HG03558 (cell line): ENCODE measurements around the gene DVL1.

ENCODE experiments used
- ATAC-seq: cut with Tn5 transposase; IDR thresholded peaks from one replicate; pipeline ENCODE4 v1.9.1; 2021; ENCODE audit warnings: moderate number of reproducible peaks; ENCODE audit not compliant: unreplicated experiment; ENCODE audit errors: extremely low read depth

DVL1 gene

DNA sequence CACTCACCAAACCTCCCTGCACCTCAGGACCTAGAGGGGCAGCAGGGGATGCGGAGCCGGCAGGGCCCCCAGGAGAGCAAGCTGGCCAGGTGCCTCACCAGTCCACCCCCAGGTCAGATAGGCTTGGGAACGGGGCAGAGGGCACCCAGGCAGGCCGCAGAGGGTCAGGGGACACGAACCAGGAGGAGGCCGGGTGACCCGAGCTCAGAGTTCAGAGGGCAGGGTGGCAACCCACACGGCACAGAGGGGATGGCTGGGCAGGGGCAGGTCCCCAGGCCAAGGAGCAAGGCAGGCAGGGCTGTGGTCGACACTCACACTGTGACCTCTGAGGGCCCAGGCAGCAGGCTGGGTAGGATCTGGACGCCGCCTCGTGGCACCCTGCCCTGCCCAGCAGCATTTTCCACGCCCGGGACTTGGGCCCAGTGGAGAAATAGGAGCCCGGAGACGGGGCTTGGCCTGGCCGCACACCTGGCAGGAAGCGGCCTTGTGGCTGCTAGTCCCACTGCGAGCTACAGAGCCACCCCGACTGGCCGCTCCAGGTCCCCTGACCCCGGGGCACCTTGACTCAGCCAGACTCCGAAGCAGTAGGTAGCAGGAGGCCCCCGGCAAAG lies 5.3 kb downstream of the DVL1 start:
- no peak for ATAC-seq

GRCh38 chr1:1342584-1343115 lies 6.6 kb downstream of the DVL1 start:
- no peak for ATAC-seq

GRCh38 chr1:1342061-1342562 lies 7.1 kb downstream of the DVL1 start:
- ATAC-seq, result no peak

DNA sequence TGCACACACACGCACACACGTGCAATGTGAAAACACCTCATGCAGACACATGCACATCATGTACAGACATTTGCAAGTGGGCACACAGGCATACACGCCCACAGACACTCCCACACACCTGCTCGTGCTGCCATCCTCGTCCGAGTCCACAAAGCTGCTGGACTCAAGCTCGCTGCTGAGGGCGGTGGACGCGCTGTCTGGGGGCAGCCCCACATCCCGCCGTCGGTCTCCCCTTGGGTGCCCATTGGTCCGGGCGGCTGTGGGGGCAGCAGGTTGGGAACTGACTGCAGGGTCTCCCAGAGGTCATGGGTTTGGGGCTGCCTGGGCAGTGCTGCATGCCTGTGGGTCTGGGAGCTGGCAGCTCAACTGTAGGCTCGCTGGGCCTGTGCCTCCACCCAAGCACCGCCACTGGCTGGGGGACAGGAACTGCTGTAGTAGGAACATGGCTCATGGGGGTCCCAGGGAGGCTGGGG lies 7.6 kb downstream of the DVL1 start:
- no peak for ATAC-seq

GRCh38 chr1:1340791-1341548 lies 8.2 kb downstream of the DVL1 start:
- no peak for ATAC-seq

GRCh38 chr1:1340185-1340584 lies 9.0 kb downstream of the DVL1 start:
- ATAC-seq, result no peak

DNA sequence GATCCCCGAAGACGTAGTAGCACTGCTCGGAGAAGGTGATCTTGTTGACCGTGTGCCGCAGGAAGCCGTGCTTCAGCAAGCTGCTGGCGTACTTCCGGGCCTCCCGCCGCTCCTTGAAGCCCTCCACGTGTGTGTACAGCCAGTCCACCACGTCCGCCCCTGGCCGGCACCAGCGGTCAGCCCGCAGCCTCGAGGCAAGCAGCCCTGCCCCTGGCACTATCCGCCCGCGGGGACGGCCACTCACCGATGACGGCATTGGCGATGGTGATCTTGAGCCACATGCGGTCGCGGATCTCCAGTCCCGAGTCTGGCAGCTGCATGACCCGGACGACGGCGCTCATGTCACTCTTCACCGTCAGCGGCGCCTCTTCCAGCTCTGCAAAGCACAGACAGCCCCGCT lies 10.9 kb downstream of the DVL1 start:
- no peak for ATAC-seq

- ATAC-seq, result no peak
These were observed 11.4 kb downstream of the DVL1 start for GRCh38 chr1:1337793-1338147.

DNA sequence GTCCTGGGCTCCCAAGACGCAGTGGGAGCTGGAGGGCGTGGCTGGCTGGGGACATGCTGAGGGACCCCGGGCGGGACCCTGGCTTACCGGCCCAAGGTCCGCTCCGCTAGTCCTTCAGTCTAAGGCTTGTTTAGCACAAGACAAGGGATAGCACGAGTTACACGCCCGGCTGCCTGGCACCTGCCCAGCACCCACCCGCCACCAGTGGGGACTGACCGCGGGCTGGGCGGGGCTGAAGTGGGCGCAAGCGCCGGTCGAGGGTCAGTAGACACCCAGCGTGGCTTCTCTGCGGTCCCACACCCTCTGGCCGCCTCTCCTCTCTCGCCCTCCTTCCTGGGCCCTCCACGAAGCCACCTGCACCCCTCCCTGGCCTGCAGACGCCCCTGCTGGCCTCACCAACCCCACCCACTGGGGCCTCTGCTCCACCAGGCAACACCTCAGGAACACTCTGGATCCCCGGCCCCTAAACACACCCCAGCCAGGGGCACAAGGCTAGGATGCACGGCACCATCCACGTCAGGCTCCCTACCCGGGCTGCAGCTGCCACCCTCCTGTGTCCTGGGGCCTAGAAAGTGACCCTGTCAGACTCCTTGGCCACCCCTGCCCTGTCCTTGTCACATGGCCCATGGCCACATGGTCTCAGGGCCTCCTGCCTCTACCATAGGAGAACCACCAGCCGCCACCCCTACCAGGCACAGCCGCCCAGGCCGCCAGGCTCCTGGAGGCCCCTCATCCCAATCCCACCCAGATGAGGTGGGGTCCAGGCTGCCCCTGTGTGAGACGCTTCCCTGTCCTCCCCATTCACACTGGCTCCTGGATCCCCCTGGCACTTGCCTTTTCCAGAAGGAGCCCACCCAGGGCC lies 12.1 kb downstream of the DVL1 start:
- ATAC-seq, result no peak

- no peak for ATAC-seq
These were observed 12.8 kb downstream of the DVL1 start for GRCh38 chr1:1336446-1336845.

GRCh38 chr1:1335792-1336248 lies 13.4 kb downstream of the DVL1 start:
- no peak for ATAC-seq

GRCh38 chr1:1335283-1335682 lies 13.9 kb downstream of the DVL1 start:
- ATAC-seq, result no peak

DNA sequence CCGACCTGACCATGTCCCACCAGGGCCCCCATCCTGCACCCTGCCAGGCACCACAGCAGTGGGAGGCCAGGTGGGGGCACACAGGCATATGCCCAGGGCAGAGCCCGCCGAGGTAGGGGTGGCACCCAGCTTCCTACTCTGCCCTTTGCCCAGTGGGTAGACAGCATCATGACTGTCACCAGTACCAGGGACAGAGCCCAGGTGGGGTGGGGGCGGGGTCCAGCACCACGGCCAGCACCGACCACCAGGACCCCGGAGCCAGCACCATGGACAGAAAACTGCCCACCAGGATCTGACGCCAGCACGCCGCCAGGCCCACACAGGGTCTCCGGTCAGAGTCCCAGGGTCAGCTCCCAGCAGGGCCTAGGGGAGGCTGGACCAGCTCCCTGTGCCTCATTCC lies 14.4 kb downstream of the DVL1 start:
- no peak for ATAC-seq

GRCh38 chr1:1333551-1334241 lies 15.5 kb downstream of the DVL1 start:
- ATAC-seq, result no peak

DNA sequence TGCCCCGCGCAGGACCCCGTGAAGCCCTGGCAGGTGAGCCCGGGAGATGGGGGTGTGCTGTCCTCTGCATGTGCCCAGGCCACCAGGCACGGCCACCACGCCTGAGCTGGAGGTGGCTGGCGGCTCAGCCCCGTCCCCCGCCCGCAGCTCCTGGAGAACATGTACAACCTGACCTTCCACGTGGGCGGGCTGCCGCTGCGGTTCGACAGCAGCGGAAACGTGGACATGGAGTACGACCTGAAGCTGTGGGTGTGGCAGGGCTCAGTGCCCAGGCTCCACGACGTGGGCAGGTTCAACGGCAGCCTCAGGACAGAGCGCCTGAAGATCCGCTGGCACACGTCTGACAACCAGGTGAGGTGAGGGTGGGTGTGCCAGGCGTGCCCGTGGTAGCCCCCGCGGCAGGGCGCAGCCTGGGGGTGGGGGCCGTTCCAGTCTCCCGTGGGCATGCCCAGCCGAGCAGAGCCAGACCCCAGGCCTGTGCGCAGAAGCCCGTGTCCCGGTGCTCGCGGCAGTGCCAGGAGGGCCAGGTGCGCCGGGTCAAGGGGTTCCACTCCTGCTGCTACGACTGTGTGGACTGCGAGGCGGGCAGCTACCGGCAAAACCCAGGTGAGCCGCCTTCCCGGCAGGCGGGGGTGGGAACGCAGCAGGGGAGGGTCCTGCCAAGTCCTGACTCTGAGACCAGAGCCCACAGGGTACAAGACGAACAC lies 16.3 kb downstream of the DVL1 start:
- no peak for ATAC-seq

- ATAC-seq, result no peak
These were observed 17.0 kb downstream of the DVL1 start for GRCh38 chr1:1332031-1332755.

DNA sequence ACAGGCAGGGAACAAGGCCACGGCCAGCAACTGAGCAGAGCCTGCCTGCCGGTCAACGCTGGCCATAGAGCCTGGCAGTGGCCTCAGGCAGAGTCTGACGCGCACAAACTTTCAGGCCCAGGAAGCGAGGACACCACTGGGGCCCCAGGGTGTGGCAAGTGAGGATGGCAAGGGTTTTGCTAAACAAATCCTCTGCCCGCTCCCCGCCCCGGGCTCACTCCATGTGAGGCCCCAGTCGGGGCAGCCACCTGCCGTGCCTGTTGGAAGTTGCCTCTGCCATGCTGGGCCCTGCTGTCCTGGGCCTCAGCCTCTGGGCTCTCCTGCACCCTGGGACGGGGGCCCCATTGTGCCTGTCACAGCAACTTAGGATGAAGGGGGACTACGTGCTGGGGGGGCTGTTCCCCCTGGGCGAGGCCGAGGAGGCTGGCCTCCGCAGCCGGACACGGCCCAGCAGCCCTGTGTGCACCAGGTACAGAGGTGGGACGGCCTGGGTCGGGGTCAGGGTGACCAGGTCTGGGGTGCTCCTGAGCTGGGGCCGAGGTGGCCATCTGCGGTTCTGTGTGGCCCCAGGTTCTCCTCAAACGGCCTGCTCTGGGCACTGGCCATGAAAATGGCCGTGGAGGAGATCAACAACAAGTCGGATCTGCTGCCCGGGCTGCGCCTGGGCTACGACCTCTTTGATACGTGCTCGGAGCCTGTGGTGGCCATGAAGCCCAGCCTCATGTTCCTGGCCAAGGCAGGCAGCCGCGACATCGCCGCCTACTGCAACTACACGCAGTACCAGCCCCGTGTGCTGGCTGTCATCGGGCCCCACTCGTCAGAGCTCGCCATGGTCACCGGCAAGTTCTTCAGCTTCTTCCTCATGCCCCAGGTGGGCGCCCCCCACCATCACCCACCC lies 17.9 kb downstream of the DVL1 start, which contains the start of gene TAS1R3:
Gene TAS1R3 (plus strand): TSS at position 213 of the 898 bp plus-strand sequence. CDS start 66 bp downstream, at position 279.
- ATAC-seq, result no peak
